GM18907 (cell line): ENCODE results near the gene MRPL20.
"Not testable (repeated sequence)": the region's sequence is repeated elsewhere in the genome, so short reads cannot be mapped to it uniquely, and the experiment has no call there.

ENCODE experiments used
- ATAC-seq: cut with Tn5 transposase; IDR thresholded peaks from one replicate; pipeline ENCODE4 v1.9.1; 2021; ENCODE audit warnings: mild to moderate bottlenecking, moderate library complexity; ENCODE audit not compliant: unreplicated experiment

MRPL20 gene

DNA sequence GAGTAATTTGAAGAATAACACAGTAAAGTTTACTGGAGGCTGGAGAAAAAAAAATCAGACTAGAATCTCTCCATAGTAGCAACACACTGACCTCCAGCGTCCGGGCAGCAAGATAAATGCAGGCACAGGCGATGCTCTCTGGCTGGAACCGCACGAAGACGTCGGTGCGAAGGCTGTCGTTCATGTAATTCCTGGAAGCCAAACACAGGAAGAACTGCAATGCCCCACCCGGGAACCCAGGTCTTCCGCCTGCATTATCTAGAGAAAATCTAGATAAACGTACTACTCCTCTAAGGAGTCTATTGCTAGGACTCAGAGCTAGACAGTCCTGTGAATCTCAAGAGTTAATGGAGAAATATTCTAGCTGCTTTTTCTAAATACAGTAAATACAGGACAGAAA lies 16.4 kb downstream of the MRPL20 start:
- no peak for ATAC-seq

DNA sequence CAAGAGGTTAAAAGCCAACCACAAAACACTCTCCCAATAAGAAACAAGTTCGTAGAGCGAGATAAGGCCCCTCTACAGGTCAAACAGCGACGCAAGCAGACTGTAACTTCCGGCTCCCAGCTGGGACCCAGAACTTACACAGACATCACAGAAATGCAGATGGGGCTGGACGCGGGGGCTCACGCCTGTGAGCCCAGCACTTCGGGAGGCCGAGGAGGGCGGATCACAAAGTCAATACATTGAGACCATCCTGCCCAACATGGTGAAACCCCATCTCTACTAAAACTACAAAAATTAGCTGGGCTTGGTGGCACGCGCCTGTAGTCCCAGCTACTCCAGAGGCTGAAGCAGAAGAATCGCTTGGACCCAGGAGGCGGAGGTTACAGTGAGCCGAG lies 19.0 kb downstream of the MRPL20 start:
- no peak for ATAC-seq

DNA sequence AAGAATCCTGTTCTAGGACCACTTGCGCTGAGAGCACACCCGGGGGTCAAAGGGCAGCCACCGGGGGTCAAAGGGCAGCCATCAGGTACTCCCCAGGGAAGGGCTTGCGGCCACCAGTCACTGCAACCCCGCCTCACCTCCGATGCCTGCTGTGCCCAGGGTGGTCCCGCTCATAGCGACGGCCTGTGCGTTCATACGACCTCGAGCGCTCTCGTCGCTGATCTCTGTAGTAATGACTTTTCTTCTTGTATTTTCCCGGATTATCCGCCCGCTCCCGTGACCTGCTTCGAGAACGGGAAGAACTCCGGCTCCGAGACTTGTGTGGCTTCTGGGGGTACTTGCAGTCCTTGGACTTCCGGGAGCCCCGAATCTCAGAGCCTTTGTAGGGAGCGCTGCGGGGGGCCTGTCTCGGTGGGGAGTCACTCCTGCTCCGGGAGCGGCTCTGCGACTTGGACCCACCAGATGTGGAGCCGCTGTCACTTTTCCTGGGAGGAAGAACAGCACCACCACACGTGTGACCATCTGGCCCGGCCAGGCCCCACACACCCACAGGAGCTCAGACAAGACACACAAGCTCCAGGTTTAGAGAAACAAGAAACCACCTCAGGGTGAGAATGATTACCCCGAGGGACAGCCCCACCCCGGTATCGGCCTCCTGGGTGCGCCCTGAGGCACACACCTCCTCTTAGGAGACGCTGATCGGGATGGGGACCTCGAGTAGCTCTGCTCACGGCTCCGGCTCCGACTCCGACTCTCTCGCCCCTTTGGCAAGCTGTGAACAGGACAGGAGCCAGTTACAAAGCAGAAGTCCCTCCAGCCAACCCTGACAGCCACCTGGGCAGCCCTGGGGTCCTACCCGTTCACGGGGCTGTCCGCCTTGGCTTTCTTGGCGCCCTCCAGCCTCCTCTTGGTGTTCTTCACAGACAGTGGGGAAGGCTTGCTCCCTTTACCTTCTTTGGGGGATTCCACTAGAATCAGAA lies 19.7 kb downstream of the MRPL20 start:
- no peak for ATAC-seq

DNA sequence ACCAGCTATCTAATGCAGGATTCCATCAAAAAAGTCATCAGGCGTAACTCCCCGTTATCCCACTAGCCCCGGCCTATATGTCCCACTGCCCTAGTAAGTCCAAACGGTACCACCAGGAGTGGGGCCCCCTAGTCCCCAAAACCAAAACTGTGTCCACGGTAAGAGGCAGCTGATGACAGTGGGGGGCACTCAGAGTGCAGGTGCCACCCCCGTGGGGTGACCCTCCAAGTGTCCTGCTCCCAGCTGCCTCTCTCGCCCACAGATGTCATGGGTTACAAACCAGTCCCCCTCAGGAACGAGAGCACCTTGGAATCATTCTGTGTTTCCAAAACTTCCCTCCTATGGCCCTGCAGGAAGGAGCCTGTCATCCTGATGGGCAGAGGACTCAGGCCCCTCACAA lies 21.2 kb downstream of the MRPL20 start:
- no peak for ATAC-seq

DNA sequence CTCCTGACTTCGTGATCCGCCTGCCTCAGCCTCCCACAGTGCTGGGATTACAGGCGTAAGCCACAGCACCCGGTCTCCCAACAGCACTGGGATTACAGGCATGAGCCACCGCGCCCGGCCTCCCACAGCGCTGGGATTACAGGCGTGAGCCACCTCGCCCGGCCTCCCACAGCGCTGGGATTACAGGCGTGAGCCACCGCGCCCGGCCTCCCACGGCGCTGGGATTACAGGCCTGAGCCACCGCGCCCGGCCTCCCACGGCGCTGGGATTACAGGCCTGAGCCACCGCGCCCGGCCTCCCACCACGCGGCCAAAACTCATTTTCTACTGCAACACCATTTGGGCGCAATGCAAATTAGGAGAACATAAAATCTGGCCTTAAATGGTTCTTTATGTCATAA lies 21.8 kb downstream of the MRPL20 start:
- ATAC-seq = not testable (repeated sequence)

DNA sequence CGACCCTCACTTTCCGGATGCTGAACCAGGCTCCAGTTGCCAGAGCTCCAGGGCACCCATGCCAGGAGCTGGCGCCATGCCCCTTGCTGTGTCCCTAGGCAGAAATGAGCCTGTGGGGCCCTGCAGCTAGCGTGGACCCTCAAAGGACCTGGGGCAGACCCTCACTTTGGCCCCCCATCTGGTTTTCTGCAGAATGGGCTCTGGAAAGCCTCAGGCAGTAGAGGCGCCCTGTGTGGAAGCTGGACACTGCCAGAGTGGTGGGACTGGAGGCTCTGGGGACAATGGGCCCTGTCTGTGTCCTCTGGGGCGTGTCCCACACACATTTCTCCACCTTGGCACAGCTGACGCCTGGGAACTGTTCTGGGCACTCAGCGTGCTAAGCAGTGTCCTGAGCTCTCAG lies 25.8 kb downstream of the MRPL20 start:
- ATAC-seq = no peak

DNA sequence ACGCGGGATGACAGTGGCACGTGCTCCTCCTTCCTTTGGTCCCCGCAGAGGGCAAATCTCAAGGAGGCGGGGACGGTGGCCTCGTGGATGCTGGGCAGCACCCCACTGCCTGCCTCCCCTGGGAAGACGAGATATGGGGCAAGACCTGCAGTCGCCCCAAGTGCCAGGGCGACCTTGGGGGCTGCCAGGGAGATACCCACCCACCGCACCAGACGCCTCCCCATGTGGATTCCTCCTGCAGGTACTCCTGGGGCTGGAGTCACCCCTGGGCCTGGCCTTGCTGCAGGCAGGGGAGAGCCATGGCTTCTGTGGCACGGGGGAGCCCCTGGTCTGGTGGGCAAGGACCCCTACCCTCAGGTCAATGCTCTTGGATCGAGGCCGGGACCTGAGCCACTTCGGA lies 26.2 kb downstream of the MRPL20 start:
- ATAC-seq = no peak

DNA sequence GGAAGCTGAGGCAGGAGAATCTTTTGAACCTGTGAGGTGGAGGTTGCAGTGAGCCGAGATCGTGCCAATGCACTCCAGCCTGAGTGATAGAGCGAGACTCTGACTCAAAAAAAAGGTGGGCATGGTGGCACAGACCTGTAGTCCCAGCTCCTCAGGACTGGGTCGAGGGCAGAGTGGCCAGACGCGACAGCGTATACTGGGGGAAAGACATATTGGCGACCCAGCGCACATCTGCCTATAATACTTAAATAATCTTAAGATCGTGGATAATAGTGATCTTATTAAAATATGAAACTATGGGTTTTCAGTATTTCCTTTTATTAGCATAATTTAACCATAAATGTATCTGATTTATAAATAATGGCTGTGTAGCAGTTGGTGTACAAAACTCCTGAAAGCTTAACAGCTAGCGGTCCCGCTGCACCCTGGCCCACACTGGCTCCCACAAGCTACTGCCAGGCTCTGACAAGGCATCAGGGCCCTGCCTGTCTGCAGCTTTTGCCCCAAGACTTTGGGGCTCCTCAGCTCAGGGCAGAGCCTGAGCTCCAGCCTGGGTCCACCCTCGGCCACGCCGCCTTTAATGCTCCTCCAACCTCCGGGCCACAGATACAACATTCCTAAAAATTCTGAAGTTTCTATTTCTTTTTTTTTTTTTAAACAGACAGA lies 29.4 kb downstream of the MRPL20 start:
- ATAC-seq = no peak

DNA sequence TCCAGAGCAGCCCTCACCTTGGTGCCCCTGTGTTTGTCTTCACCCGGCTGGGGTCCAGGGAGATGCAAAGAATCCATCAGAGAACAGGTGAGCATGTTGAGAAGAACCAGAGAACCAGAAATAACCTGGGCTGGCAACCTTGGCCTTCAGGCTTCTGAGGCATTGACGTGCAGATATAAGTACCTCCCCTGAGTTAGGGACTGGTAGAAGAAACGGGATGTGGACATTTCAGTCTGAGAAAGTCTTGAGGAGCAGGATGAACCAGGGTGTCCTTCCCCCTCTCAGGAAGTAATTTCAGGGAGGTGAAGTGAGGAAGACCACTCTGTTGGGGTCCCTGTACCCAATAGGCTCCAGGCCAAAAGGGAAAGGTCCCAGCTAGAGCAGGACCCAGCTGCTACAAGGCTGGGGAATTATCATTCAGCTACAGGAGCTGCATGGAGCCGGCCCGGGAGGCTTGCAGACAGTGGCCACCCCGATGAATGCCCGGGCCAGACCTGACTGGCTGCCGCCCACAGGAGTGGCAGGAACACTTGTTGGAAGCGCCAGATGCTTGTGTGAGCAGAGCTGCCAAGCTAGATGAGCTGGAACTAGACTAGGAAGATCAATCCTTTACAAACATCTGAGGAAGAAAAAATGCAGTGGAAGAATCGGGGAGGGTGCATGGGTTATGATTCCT lies 30.4 kb downstream of the MRPL20 start:
- no peak for ATAC-seq

DNA sequence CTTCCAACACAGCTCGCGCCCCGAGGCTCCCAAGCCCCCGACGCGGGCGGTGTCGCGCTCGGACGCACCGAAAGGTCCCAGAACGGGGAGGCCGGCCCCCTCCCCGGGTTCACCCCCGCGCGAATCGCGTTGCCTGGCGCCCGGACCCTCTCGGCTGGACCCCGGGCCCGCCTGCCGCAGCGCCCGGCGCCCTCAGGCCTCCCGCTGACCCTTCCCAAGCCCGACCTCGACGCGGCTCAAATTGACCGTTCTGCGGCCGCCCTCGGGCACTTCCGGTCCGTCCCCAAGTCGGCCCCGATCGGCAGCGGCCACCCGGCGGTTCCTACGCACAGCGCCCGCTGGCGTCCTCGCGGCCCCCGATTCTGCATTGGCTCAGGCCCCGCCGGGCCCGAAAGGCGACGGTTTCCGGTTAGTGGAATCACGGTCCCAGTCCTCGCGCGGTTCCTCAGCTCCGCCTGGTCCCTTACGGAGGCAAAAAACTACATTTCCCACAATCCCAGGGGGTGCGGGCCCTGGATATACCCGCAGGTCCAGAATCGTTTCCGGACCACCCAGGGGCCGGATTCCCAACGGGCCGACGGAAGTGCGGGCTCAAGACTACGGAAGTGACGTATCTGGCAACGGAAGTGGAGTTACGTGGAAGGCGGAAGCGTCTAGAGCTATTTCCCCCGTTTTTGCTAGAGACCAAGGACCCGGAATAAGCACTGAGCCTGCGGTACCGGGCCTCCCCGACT lies 32.0 kb downstream of the MRPL20 start, which contains the start of gene AURKAIP1:
TSS of gene AURKAIP1 (minus strand) at position 279 of the 734 bp plus-strand sequence. CDS start 451 bp downstream, outside the sequence.
- peak; percentile 85 for ATAC-seq

DNA sequence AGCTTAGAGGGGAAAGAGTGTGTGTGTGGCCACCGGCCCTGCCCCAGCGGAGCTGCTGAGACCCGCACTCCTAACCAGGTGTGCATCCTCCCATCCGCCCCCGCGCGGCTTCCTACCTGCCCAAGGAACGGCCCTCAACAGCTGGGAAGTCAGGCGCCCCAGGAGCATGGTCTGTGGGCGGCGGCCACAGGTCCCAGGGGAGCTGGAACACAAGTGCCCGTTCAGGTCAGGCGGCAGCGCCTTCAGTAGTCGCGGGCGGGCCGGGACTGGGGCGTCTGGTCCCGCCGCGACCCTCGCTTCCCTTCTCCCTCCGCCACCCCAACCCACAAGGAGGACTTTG lies 32.5 kb downstream of the MRPL20 start:
- peak; percentile 6 for ATAC-seq

DNA sequence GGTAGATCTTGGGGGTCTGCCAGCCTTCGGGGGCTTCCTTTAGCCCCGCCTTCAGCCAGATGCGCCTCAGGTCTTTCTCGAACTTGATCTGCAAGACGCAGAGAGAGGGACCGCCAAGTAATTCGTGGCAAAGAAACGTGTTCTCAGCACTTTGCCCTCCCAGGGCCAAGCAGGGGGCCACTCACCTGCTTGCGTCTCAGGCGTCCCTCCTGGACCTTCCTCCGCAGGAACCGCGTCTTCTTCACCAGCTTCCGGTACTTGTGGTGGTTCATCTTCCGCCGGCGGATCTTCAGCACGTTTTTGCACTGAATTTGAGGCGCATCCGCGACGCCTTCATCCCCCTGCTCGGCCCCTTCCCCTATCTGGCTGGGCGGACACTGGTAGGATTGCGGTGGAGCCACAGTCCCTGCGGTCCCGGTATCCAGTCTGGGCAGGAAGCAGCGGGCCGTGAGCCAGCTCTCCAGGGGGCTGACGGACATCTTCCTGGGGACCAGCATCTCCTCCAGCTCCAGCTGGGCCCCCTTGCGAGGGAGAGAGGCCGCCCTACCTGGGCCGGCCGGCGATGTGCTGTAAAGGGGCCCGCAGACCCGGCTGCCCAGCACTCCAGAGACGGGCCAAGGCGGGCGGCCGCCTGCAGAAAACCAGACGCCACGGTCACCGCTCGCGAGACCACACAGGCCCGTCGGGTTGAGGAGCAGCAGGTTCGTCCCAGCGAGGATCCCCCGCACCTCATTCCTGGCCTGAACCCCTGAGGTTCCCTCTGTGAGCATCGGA lies 33.1 kb downstream of the MRPL20 start:
- no peak for ATAC-seq

DNA sequence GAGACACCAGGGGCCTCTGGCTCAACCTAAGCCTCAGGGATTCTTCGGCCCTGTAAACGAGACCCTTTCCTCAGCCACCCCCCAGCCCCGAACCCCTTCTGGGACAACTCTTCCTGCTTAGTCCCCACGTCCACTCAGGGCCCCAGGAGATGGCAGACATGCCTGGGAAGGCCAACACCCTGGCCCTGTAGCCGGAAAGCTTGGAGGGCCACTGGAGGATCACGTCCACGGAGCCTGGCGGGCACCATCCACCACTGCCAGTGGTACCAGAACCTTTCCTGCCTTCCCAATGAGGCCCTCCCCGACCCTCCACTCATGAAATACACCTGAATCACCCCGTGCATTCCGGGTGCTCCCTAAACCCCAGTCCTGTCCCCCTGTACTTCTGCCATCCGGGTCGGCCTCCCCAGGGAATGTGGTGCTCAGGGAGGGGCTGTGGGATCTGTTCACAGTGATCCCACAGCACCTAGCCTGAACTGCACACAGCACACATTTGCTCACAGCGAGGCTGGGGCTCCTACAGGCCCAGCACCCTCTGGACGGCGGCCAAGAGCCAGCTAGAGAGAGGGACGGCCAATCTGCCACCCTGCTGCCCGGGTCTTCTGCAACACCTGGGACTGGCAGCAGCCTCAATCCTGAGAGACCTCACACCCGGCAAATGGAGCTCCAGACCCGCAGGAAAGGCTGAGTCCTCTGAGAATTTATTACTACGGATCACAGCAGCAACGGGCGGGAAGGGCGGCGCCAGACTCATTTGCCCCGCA lies 33.9 kb downstream of the MRPL20 start:
- ATAC-seq = no peak

DNA sequence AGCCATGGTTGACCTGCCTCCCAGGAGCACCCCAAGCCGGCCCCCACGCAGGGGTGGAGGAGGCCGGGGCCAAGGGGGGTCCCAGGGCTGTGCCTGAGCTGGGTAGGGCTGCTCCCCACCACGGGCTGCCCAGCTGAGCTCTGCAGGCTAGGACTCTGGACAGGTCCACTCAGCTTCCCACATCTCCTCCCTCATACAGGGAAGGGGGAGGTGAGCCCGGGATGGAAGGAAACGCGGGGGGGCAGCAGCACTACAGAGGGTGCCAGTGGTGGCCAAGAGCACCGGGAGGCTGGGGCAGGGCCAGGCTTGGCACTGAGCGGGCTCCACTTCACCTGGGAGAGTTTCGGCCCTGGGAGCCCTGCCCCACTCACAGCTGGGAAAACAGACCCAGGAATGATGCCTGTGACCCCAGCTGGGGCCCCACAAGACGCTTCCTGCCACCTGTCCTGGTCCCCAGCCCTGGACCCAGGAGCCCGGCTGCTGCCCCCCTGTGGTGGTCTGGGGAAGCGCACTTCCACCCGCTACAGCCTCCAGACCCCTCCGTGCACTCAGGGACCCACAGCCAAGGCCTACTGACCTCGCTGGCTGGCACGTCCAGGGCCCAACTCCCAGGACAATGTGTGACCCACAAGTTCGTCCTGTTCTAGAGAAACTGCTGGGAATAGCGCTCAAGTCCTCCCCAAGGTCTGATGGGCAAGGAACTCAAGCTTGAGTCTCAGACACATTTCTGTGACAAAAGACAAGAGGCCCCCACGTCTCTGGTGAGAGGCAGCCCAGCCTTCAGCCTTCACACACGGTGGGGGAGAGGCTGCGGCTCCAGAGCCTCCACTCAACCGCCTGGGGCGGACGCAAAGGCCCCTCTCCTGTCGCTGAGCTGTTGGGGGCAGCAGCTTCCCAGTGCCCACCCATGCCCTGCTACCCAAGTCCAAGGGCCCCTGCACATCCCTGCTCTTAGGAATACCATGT lies 35.1 kb downstream of the MRPL20 start:
- ATAC-seq = no peak

DNA sequence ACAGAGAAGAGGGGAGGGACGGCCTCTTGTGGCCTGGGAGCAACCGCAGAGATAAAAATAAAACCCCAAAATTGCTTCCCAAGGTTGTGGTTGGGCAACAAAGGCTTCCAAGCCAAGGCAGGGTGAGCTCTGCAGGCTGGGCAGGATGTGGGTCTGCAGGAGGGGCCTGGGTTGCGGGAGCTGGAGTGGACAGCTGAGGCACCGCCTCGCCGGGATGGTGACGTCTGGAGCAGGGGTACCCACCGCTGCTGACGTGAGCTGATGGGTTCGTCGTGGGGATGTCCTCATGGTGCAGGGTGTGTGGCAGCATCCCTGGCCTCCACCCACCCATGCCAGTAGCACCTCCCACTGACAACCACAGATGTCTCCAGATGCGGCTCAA lies 35.7 kb downstream of the MRPL20 start:
- ATAC-seq = no peak

DNA sequence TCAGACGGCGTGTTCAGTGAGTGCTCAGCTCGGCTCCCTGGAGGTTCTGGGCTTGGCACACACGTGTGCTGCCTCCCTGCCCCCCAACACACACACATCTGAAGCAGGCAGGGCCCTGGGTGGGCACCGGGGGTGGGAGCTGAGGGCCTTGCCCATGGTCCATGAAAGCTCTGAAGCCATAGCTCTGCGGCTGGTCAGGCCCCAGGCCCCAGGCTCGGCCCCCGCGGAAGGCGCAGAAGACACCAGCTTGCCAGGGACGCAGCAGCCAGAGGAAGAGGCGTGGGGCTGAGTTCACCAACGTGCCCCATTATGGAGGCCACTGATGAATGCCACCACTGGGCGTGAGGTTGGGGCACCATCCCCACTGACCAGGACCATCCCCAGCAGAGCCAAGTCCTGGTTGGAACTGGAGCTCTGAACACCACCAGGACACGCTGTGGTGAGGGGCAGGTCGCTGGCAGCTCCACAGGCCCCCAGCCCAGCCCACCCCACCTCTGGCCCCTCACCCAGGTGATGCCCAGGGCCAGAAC lies 36.3 kb downstream of the MRPL20 start:
- no peak for ATAC-seq

DNA sequence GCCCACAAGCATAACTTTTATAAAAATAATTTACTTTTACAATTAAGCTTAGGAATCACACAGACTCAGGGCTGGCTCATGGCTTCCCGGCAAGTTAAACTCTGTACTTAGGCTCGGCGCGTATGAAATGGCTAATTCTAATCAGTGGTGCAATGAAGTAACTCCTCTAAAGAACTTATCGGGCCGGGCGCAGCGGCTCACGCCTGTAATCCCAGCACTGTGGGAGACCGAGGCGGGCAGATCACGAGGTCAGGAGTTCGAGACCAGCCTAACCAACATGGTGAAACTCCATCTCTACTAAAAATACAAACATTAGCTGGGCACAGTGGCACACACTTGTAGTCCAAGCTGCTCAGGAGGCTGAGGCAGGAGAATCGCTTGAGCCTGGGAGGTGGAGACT lies 37.0 kb downstream of the MRPL20 start:
- ATAC-seq = not testable (repeated sequence)

DNA sequence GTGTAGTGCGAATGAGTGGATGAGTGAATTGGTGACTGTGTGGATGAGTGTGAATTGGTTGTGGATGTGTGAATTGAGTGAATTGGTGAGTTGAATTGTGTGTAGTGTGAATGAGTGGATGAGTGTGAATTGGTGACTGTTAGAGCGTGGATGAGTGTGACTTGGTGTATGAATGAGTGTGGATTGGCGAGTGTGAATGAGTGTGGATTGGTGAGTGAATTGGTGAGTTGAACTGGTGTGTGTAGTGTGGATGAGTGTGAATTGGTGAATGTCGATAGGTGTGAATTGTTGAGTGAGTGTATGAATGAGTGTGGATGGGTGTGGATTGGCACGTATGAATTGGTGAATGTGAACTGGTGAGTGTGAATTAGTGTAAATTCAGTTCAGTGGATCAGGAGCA lies 39.8 kb downstream of the MRPL20 start:
- no peak for ATAC-seq
